Measurements from ENCODE around the gene GABRB2. TPM values are rescaled to one million over a fixed set of nuclear protein-coding genes. Genes with fewer than 3 reads are reported as not detected.

Gene GABRB2
- total RNA-seq, 1 donor from 2014 or later = not detected

DNA sequence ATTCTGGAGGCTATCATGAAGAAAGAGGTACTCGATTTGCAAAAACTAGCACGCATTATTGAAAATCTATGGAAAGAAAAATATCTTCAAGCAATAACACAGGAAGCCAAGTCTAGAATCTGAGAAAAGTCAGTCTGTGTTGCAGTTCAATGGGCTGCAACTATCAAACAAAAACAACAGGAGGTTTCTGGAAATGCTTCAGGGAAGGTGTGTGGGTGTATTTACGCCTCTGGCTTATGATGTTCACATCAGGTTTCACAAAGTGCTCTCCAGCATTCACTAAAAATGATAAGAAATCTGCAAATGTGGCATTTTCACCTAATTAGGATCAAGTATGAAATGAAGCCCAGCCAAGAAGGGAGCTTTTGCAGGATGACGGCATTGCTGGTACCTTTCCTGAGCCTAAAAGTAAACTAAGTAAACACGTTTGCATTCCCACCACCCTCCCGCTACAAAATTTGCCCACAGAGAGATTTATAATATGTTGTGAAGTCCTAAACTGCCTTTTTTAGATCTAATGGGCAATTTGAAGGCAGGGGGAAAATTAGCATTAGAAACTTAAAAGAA lies 146.4 kb downstream of the GABRB2 start:
- H3K9me3 Mint-ChIP-seq (ENCODE audit: unreplicated experiment) = no peaks in the 10 kb centered on the region
- no peaks in the 10 kb centered on the region for H3K4me1 Mint-ChIP-seq (ENCODE audit: unreplicated experiment)
- TF ChIP-seq, protein P1, sequence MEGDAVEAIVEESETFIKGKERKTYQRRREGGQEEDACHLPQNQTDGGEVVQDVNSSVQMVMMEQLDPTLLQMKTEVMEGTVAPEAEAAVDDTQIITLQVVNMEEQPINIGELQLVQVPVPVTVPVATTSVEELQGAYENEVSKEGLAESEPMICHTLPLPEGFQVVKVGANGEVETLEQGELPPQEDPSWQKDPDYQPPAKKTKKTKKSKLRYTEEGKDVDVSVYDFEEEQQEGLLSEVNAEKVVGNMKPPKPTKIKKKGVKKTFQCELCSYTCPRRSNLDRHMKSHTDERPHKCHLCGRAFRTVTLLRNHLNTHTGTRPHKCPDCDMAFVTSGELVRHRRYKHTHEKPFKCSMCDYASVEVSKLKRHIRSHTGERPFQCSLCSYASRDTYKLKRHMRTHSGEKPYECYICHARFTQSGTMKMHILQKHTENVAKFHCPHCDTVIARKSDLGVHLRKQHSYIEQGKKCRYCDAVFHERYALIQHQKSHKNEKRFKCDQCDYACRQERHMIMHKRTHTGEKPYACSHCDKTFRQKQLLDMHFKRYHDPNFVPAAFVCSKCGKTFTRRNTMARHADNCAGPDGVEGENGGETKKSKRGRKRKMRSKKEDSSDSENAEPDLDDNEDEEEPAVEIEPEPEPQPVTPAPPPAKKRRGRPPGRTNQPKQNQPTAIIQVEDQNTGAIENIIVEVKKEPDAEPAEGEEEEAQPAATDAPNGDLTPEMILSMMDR (IDR thresholded peaks at IDR 0.05) = no peak
- no peaks in the 10 kb centered on the region for H3K36me3 Mint-ChIP-seq (ENCODE audit: unreplicated experiment)
- H3K4me3 Mint-ChIP-seq (ENCODE audit: unreplicated experiment) = no peak overlapping the region
- H3K27me3 Mint-ChIP-seq (ENCODE audit: unreplicated experiment) = no peaks in the 10 kb centered on the region
- DNase-seq (ENCODE audit: extremely low spot score, unreplicated experiment) = no peak
- H3K27ac Mint-ChIP-seq (ENCODE audit: unreplicated experiment) = no peak overlapping the region

DNA sequence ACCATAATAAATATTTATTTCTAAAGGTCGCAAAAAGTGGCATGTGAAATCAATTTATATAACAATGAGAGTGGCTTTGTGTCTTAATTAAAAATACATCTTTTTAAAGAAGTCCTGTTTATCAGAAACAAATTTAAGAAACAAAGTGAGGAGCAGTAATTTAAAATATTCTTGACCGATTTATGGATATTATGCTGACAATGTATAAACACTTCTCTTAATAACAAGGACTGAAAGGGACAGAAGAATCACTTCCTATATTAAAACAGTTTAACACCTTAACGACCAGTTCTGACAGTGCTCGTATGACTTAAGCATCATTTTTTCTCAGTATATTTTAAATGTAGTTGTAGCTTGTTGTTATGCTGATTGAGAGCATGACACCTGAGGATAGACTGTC lies 149.1 kb downstream of the GABRB2 start:
- Mint-ChIP-seq H3K27me3 (ENCODE audit: unreplicated experiment) (no peaks in the 10 kb centered on the region), H3K36me3 (ENCODE audit: unreplicated experiment) (no peaks in the 10 kb centered on the region), H3K4me3 (ENCODE audit: unreplicated experiment) (no peak overlapping the region), H3K9me3 (ENCODE audit: unreplicated experiment) (peaks cover 8% of the 10 kb centered on the region), H3K27ac (ENCODE audit: unreplicated experiment) (no peak overlapping the region), H3K4me1 (ENCODE audit: unreplicated experiment) (no peaks in the 10 kb centered on the region)
- no peak for DNase-seq (ENCODE audit: extremely low spot score, unreplicated experiment)
- TF ChIP-seq, protein P1 (IDR thresholded peaks at IDR 0.05) = no peak

DNA sequence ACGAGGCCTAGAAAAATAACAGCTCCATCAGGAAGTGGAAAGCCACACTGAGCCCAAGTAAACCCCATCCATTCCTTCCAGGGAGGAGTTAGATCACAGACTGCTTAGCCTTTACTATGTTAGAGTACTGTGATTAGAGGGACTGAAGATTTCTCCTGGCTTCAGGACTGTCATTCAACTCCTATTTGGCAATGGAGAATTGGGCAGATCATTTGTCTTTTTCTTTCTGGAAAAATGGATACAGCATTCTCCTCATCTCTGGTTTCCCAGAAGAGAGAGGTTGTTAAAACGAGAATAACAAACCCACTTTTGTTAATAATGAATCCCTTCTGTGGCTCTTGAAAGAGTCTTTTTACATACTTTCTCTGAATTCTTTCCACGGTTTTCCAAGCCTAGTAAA lies 150.4 kb downstream of the GABRB2 start:
- TF ChIP-seq, protein P1 (IDR thresholded peaks at IDR 0.05) = no peak
- H3K4me3 Mint-ChIP-seq (ENCODE audit: unreplicated experiment) = no peak overlapping the region
- no peaks in the 10 kb centered on the region for H3K4me1 Mint-ChIP-seq (ENCODE audit: unreplicated experiment)
- H3K36me3 Mint-ChIP-seq (ENCODE audit: unreplicated experiment) = no peaks in the 10 kb centered on the region
- peaks cover 8% of the 10 kb centered on the region for H3K9me3 Mint-ChIP-seq (ENCODE audit: unreplicated experiment)
- DNase-seq (ENCODE audit: extremely low spot score, unreplicated experiment) = no peak
- H3K27ac Mint-ChIP-seq (ENCODE audit: unreplicated experiment) = no peak overlapping the region
- H3K27me3 Mint-ChIP-seq (ENCODE audit: unreplicated experiment) = no peaks in the 10 kb centered on the region

DNA sequence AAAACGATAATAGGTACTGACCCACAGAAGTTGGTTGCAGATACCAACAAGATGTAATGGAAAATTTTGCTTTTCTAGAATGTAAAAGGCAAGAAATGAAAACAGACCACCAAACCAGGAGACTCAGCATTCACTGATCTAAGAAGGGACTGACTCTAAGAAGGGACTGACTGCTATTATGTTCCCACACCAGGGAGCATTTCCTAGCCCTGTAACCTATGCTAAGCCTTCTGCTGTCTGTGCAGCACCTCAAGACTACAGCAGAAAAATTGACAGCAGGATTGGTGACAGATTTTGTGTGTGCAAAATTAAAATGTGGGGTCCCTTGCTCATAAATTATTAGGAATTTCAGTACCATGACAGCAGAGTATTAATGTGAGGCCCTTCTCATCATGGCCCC lies 154.8 kb downstream of the GABRB2 start:
- DNase-seq (ENCODE audit: extremely low spot score, unreplicated experiment) = no peak
- TF ChIP-seq, protein P1 (IDR thresholded peaks at IDR 0.05) = no peak
- Mint-ChIP-seq H3K4me1 (ENCODE audit: unreplicated experiment) (no peaks in the 10 kb centered on the region), H3K9me3 (ENCODE audit: unreplicated experiment) (peaks cover 8% of the 10 kb centered on the region), H3K4me3 (ENCODE audit: unreplicated experiment) (no peak overlapping the region), H3K36me3 (ENCODE audit: unreplicated experiment) (no peaks in the 10 kb centered on the region), H3K27me3 (ENCODE audit: unreplicated experiment) (no peaks in the 10 kb centered on the region), H3K27ac (ENCODE audit: unreplicated experiment) (no peak overlapping the region)

DNA sequence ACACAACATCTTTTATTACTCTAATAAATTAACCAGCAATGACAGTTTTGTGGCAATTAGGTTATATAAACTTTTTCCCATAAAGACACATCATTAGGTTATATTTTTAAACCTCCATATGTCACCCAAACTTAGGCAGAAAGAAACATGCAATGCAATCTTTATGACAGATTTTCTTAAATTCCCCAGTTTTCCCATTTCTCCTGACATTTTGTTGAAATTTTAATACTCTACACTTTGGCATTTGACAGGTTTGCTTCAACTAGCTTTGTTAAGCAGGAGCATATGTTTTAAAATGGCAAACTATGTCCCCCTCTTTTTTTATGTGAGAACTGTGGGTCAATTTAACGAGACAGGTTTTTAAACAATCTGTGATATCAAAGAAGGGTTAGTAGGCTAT lies 155.5 kb downstream of the GABRB2 start:
- Mint-ChIP-seq H3K4me1 (ENCODE audit: unreplicated experiment) (no peaks in the 10 kb centered on the region), H3K27me3 (ENCODE audit: unreplicated experiment) (no peaks in the 10 kb centered on the region), H3K4me3 (ENCODE audit: unreplicated experiment) (no peak overlapping the region), H3K27ac (ENCODE audit: unreplicated experiment) (no peak overlapping the region), H3K9me3 (ENCODE audit: unreplicated experiment) (peaks cover 8% of the 10 kb centered on the region), H3K36me3 (ENCODE audit: unreplicated experiment) (no peaks in the 10 kb centered on the region)
- DNase-seq (ENCODE audit: extremely low spot score, unreplicated experiment) = no peak
- TF ChIP-seq, protein P1 (IDR thresholded peaks at IDR 0.05) = no peak

Data from osteocyte (in vitro differentiated cells).